OCI-LY3 (cell line): Measurements from ENCODE around the gene AGBL1.

Experiments used
- EZH2phosphoT487 ChIP-seq: fragments of 200-600 bp; shearing (Covaris generic); IDR thresholded peaks from 2 replicates; pipeline ENCODE4 v1.6.1; 2018; ENCODE audit warnings: antibody characterized with exemption, mixed run types, low read depth
- TF ChIP-seq, protein P1 (sequence below): fragments of 200-600, 300-600 bp; sonication (generic); IDR thresholded peaks from 2 replicates; pipeline ENCODE4 v1.5.1; 2014; ENCODE audit warnings: antibody characterized with exemption, low read length, low read depth

DNA sequence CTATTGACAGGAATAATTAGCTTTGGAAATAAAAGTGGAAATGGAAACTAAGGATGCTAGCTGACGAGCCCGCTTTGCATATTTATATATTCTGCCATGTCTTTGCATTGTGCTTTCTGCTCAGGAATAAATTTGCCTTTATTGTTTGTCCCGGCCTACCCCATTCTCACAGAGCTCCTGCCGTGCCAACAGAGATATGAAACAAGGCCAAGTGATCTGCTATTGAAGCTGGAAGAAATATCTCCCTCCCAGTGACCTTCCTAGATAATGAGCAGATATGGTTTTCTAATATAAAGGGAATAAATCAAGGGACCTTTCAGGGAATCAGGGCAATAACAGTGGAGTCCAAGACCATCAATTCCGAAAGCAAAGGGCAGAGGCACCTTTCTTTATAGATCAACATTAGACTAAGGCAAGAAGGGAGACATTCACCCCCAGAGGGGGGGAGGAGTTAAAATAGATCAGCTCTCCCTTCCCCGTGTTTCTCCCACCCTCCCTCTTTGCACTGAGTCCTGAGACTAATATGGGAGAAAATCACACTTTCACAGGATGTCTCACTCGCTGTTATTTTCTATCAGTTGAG lies 664.6 kb downstream of the AGBL1 start:
- TF ChIP-seq, protein P1, sequence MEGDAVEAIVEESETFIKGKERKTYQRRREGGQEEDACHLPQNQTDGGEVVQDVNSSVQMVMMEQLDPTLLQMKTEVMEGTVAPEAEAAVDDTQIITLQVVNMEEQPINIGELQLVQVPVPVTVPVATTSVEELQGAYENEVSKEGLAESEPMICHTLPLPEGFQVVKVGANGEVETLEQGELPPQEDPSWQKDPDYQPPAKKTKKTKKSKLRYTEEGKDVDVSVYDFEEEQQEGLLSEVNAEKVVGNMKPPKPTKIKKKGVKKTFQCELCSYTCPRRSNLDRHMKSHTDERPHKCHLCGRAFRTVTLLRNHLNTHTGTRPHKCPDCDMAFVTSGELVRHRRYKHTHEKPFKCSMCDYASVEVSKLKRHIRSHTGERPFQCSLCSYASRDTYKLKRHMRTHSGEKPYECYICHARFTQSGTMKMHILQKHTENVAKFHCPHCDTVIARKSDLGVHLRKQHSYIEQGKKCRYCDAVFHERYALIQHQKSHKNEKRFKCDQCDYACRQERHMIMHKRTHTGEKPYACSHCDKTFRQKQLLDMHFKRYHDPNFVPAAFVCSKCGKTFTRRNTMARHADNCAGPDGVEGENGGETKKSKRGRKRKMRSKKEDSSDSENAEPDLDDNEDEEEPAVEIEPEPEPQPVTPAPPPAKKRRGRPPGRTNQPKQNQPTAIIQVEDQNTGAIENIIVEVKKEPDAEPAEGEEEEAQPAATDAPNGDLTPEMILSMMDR: no peak
- no peak for TF ChIP-seq EZH2phosphoT487
